Activated T-cell treated with anti-CD3 and anti-CD28 coated beads for 48 hours (primary cell): ENCODE results near the gene KRI1.
"Not testable (repeated sequence)": the region's sequence is repeated elsewhere in the genome, so short reads cannot be mapped to it uniquely, and the experiment has no call there.

ENCODE experiments used
- DNase-seq: peaks from one replicate; pipeline ENCODE4 v3.0.0-alpha.2; 2020; ENCODE audit warnings: low read depth

KRI1 gene

GRCh38 chr19:10549733-10550132, 16.1 kb downstream of the KRI1 start:
- no peak for DNase-seq

- no peak for DNase-seq
Measured at GRCh38 chr19:10548746-10549276, 17.0 kb downstream of the KRI1 start.

- no peak for DNase-seq
Measured at GRCh38 chr19:10546817-10547216, 19.0 kb downstream of the KRI1 start.

GRCh38 chr19:10544753-10545251, 21.0 kb downstream of the KRI1 start:
- no peak for DNase-seq

GRCh38 chr19:10544242-10544752, 21.5 kb downstream of the KRI1 start:
- DNase-seq: no peak

- peak; percentile 78 for DNase-seq
Measured at GRCh38 chr19:10543420-10544241, 22.2 kb downstream of the KRI1 start, which contains the start of gene ATG4D. Gene ATG4D, plus strand, starts transcription at chr19:10543904. Its CDS starts 187 bp downstream, at chr19:10544091.

GRCh38 chr19:10543059-10543419, 22.8 kb downstream of the KRI1 start:
- no peak for DNase-seq

GRCh38 chr19:10539016-10539415, 26.8 kb downstream of the KRI1 start:
- DNase-seq: not testable (repeated sequence)

GRCh38 chr19:10538204-10538983, 27.4 kb downstream of the KRI1 start:
- DNase-seq: no peak

GRCh38 chr19:10537668-10538067, 28.1 kb downstream of the KRI1 start:
- no peak for DNase-seq

GRCh38 chr19:10535613-10536012, 30.2 kb downstream of the KRI1 start:
- DNase-seq: no peak

GRCh38 chr19:10533646-10534386, 32.0 kb downstream of the KRI1 start:
- DNase-seq: no peak

- no peak for DNase-seq
Measured at GRCh38 chr19:10532457-10532856, 33.4 kb downstream of the KRI1 start.

GRCh38 chr19:10526887-10527286, 38.9 kb downstream of the KRI1 start:
- not testable (repeated sequence) for DNase-seq

- no peak for DNase-seq
Measured at GRCh38 chr19:10525636-10526035, 40.2 kb downstream of the KRI1 start.

- no peak for DNase-seq
Measured at GRCh38 chr19:10523135-10523636, 42.6 kb downstream of the KRI1 start.

GRCh38 chr19:10521461-10522171, 44.2 kb downstream of the KRI1 start:
- no peak for DNase-seq

GRCh38 chr19:10520652-10521318, 45.0 kb downstream of the KRI1 start:
- no peak for DNase-seq

- DNase-seq: no peak
Measured at GRCh38 chr19:10519421-10519820, 46.4 kb downstream of the KRI1 start.
